Measurements from ENCODE around the gene NTRK1.

NTRK1 gene

GRCh38 chr1:156927215-156928042 lies 66.8 kb downstream of the NTRK1 start:
- peak; percentile 80 for TF ChIP-seq CTCF (IDR thresholded peaks at IDR 0.05; ENCODE audit: insufficient read depth, low read length, poor library complexity, severe bottlenecking)
- peak overlapping the region; percentile 33 for H3K4me3 ChIP-seq (replicated peaks; ENCODE audit: low read depth, low read length)
- H3K36me3 ChIP-seq (ENCODE audit: control insufficient read depth, insufficient read depth, low read length): no peaks in the 10 kb centered on the region
- peaks cover 4% of the 10 kb centered on the region for H3K27me3 ChIP-seq (replicated peaks; ENCODE audit: control insufficient read depth, insufficient read depth, low read length)
- DNase-seq (ENCODE audit: extremely low read depth, insufficient read length): peak; percentile 43

GRCh38 chr1:156928043-156928602 lies 67.5 kb downstream of the NTRK1 start:
- peaks cover 2% of the 10 kb centered on the region for H3K27me3 ChIP-seq (replicated peaks; ENCODE audit: control insufficient read depth, insufficient read depth, low read length)
- no peaks in the 10 kb centered on the region for H3K36me3 ChIP-seq (ENCODE audit: control insufficient read depth, insufficient read depth, low read length)
- H3K4me3 ChIP-seq (replicated peaks; ENCODE audit: low read depth, low read length): no peak overlapping the region
- TF ChIP-seq CTCF (IDR thresholded peaks at IDR 0.05; ENCODE audit: insufficient read depth, low read length, poor library complexity, severe bottlenecking): no peak
- DNase-seq (ENCODE audit: extremely low read depth, insufficient read length): no peak

GRCh38 chr1:156929596-156930238 lies 69.1 kb downstream of the NTRK1 start:
- no peak for DNase-seq (ENCODE audit: extremely low read depth, insufficient read length)
- Histone ChIP-seq H3K36me3 (ENCODE audit: control insufficient read depth, insufficient read depth, low read length) (no peaks in the 10 kb centered on the region), H3K4me3 (replicated peaks; ENCODE audit: low read depth, low read length) (no peak overlapping the region), H3K27me3 (replicated peaks; ENCODE audit: control insufficient read depth, insufficient read depth, low read length) (no peaks in the 10 kb centered on the region; the same call in none of the 2 replicates)
- no peak for TF ChIP-seq CTCF (IDR thresholded peaks at IDR 0.05; ENCODE audit: insufficient read depth, low read length, poor library complexity, severe bottlenecking)

GRCh38 chr1:156930483-156930882 lies 69.8 kb downstream of the NTRK1 start:
- Histone ChIP-seq H3K27me3 (replicated peaks; ENCODE audit: control insufficient read depth, insufficient read depth, low read length) (no peaks in the 10 kb centered on the region; the same call in 1 of the 2 replicates), H3K36me3 (ENCODE audit: control insufficient read depth, insufficient read depth, low read length) (no peaks in the 10 kb centered on the region; the same call in 1 of the 2 replicates), H3K4me3 (replicated peaks; ENCODE audit: low read depth, low read length) (no peak overlapping the region)
- DNase-seq (ENCODE audit: extremely low read depth, insufficient read length): no peak
- no peak for TF ChIP-seq CTCF (IDR thresholded peaks at IDR 0.05; ENCODE audit: insufficient read depth, low read length, poor library complexity, severe bottlenecking)

Measured in GM06990 (cell line).